A204.1 (cell line): Measurements from ENCODE around the gene SCML2.
"Not testable (repeated sequence)": the region's sequence is repeated elsewhere in the genome, so short reads cannot be mapped to it uniquely, and the experiment has no call there.

Experiments used
- FAIRE-seq: peaks from 2 replicates; lab custom pipeline; 2012; peaks lifted over from hg19 to GRCh38; lab: Jason Lieb, UNC

Gene SCML2

DNA sequence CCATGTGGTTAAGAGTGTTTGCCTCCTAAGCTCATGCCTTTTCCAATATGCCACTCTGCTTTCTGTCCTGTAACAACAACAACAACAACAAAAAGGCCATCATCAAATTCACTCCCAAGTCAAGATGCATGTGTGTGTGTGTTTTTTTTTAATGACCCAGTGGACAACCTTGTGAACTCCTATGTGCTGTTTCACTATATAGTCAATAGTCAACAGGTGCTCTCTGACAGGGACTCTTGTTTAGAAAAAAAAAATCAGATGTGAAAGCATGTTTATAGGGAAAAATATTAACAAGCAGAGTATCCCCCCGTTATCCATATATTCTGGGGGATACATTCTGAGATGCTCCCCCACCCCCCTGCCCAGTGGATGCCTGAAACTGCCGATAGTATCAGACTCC lies 83.2 kb downstream of the SCML2 start:
- FAIRE-seq = no peak

DNA sequence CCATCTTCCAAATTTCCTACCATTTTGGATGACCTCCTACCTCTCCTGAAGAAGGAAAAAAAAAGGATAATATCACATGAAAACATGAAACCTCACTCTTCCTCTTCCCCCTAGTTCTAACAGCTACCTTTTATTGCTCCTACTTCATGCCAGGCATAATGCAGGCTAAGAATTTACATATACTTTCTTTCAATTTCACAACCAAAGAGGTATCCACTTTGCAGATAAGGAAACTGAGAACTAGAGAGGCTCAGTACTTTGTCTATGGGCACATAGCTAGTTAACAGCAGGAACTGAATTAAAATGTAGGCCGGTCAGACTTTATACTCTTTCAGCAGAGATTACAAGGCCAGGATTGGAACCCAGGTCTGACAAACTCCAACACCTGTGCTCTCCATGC lies 99.4 kb downstream of the SCML2 start:
- no peak for FAIRE-seq

DNA sequence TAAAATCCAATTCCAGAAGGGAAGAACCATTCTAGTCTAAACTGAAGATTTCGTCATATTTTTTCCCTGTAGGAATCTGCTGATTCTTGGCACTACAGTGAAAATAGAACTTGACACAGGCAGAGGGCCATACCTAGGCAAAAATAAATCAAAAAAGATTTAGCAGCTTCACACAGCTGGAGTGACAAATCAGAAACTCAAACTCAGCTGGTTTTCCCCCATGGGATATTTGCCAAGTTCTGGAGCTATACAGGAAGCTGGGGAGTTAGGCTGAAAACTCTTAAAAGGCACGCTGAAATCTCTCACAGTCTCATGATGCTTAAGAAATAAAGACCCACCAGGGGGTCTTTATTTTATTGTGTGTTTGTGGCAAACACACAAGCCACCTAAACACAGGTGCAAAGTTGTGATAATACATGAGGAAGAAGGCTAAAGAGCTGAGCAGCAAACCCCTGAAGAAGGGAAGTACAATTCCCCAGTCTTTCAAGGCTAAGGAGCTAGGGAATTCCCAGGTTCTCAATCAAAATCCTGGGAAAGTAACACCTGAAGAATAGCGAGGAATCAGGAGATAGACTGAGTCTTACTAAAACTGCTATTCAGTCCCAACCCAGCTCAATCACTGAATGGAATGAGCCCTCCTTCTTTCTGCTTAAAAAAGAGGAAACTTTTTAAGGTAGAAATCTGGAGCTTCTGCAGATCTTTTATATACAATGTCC lies 101.7 kb downstream of the SCML2 start:
- FAIRE-seq = no peak

DNA sequence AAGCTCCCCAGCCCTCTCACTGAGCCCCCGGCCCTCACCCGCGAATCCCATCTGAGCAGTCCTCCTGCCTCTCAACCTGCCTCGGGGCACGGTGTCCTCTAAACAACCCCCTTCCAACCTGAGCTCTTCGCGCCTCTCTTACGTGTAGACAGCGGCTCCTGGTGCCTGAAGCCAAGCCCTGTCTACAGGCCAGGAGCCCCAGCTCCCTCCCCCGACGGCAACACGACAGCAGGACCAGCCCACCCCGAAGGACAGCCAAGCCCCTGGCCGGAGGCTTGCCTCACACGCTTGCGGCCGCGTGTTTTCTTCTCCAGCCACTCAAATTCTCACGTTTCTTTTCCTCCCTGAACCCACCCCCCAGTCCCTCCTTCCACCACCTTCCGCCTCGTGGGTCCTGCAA lies 124.8 kb downstream of the SCML2 start:
- FAIRE-seq = not testable (repeated sequence)

DNA sequence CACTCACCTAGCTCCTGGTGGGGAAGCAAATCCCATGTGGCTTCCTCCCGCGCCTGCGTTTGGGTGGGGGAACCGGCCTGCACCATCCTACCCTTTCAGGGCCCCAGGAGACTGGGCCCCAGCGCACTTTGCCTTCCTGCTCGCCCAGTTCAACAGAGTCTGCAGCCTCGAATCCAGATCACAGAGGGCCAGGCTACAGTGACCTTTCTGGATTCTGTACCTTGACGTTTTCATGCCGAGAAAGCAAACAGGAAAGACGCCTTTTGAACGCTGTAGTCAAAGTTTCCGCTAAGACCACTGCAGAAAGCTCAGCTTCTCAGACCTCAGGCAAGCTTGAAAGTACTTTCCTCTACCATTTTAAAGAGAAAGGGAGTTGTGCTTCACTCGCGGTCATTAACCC lies 126.4 kb downstream of the SCML2 start:
- FAIRE-seq = no peak

DNA sequence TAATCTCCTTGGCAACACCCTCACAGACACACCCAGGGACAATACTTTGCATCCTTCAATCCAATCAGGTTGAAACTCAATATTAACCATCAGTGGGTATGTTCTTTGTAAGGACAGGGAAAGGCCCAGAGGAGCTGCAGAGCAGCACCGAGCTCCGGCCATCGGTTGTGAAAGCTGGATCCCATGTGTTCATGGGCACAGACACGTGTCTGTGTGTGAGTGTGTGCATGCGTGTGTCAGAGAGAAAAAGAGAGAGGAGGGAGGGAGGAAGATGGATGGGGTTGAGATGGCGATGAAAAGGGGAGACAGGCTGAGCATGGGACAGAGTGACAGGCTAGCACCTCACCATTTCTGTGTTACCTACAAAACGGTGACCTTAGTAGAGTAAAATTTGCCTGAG lies 127.0 kb downstream of the SCML2 start:
- FAIRE-seq = no peak

DNA sequence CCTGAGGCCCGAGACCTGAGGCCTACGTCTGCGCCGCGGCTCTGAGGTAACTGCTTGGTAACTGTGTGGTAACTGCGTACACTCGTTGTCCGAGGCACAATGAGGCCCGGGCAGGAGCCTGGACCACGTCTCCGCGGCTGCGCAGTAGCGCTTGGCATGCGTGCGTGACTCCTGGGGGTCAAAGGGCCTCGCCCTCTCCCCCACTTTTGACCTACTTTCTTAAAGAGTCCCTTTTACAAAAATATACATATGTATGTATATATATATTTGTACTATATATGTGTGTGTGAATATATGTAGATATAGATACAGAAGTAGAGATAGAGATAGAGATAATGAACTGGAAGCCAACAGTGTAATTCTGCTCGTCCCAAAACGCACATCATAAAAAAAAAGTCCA lies 133.7 kb downstream of the SCML2 start, which contains the start of gene BEND2:
TSS of gene BEND2 (minus strand) at position 101 of the 400 bp plus-strand sequence. CDS start 136 bp downstream, outside the sequence.
- no peak for FAIRE-seq

DNA sequence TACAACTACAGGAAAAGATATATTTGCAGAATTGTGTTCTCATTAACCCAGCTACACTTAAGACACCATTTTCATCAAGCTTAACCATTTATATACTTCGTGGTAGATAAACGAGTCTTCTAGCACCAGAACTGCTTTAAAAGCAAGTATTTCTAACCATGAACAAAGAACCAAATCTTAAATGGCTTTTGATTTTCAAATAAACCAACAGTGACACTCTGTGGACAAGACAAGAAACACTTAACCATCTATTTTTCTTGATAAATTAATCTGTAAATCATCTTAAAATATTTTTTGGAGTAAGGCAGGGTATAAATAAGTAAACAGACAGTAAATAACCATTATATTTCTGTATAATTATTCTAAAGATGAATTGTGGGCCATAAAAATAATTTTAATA lies 144.0 kb downstream of the SCML2 start:
- peak; percentile 95 for FAIRE-seq

DNA sequence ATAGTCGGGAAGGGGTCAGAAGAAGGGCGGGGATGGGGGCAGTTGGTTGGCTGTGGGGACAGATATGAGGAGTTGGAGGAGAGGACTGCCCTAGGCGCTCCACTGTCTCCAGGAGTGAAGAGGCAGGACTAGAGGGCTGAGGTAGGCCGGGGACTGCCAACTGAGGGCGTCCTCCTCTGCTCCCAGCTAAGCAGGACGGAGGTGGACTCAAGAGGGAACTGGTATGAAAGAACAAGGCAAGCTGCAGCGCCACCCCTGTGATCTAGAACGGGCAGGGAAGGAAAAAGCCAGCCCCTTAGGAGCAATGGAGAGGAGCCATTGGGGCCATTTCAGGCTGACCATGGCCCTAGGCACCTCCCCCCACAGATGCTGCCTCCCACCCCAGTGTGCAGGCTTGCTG lies 147.8 kb downstream of the SCML2 start:
- no peak for FAIRE-seq

DNA sequence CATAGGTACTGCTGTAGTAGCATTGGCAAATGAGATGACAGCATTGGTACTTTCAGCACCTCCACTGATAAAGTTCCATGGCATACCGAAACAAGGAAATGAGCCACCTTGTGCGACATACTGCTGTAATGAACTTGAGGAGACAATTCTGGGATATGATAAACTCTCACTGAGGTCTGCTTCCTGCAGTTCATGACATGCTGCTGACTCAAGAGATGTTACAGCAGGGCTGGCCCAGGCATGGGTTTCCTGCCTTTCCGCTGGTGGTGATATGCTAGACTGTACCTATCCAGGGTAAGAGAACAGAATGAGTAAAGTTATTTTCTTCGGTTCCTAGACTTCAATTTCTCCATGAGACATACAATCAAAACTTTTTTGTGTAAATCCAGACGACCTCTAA lies 150.9 kb downstream of the SCML2 start:
- no peak for FAIRE-seq

DNA sequence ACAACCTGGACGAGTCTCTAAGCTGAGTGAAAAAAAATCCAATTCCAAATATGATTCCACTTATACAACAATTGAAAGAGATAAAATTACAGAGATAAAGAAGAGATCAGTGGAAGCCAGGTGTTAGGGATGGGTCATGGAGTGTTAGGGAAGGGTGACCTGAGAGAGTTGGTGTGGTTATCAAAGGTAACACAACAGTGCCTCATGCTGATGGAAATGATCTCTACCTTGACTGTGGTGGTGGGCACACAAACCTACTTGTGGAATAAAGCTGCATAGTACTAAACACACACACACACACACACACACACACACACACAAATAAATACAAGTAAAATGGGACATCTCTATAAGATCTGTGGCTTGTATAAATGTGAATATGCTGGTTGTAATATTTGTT lies 159.8 kb downstream of the SCML2 start:
- no peak for FAIRE-seq
